Endodermal cell (in vitro differentiated cells): Measurements from ENCODE around the gene PACRG. TPM values are rescaled to one million over a fixed set of nuclear protein-coding genes. Genes with fewer than 3 reads are reported as not detected.

ENCODE experiments used
- DNase-seq: peaks from one replicate; pipeline ENCODE4 v3.0.0-alpha.2; 2017
- H3K27ac ChIP-seq: 2 replicates; pipeline ENCODE4 v1.5.1; 2013; ENCODE audit warnings: mild to moderate bottlenecking, low read depth, low read length, moderate library complexity
- H3K27me3 ChIP-seq: 2 replicates; pipeline ENCODE4 v1.6.1; 2013; ENCODE audit warnings: mild to moderate bottlenecking, low read length, moderate library complexity; ENCODE audit not compliant: insufficient read depth, control insufficient read depth, poor library complexity, severe bottlenecking
- H3K36me3 ChIP-seq: 2 replicates; pipeline ENCODE4 v1.7.0; 2013; ENCODE audit warnings: mild to moderate bottlenecking, low read length, moderate library complexity; ENCODE audit not compliant: control insufficient read depth, insufficient read depth
- H3K4me1 ChIP-seq: one replicate; pipeline ENCODE4 v1.7.0; 2013; ENCODE audit warnings: low read length; ENCODE audit not compliant: control insufficient read depth, insufficient read depth
- H3K4me3 ChIP-seq: 2 replicates; pipeline ENCODE4 v1.5.1; 2013; ENCODE audit warnings: mild to moderate bottlenecking, low read length, moderate library complexity
- H3K9ac ChIP-seq: 2 replicates; pipeline ENCODE4 v1.6.1; 2013; ENCODE audit warnings: mild to moderate bottlenecking, low read length, moderate library complexity; ENCODE audit not compliant: poor library complexity, severe bottlenecking; ENCODE audit errors: extremely low read depth
- H3K9me3 ChIP-seq: 2 replicates; pipeline ENCODE4 v1.6.1; 2013; ENCODE audit warnings: mild to moderate bottlenecking, low read length, moderate library complexity; ENCODE audit not compliant: control insufficient read depth
- H3K27ac Mint-ChIP-seq: 2 replicates; pipeline ENCODE4 v1.8.0; 2020; ENCODE audit warnings: mixed read lengths
- H3K27me3 Mint-ChIP-seq: 2 replicates; pipeline ENCODE4 v1.8.0; 2021; ENCODE audit warnings: mild to moderate bottlenecking, mixed read lengths; ENCODE audit not compliant: insufficient read depth
- H3K36me3 Mint-ChIP-seq: 2 replicates; pipeline ENCODE4 v1.8.0; 2020; ENCODE audit warnings: low read depth, mixed read lengths
- H3K4me1 Mint-ChIP-seq: 2 replicates; pipeline ENCODE4 v1.8.0; 2020; ENCODE audit warnings: mixed read lengths
- H3K4me3 Mint-ChIP-seq: 2 replicates; pipeline ENCODE4 v1.8.0; 2020; ENCODE audit warnings: mild to moderate bottlenecking, moderate library complexity, mixed read lengths
- H3K9me3 Mint-ChIP-seq: 2 replicates; pipeline ENCODE4 v1.8.0; 2020; ENCODE audit warnings: mild to moderate bottlenecking, mixed read lengths
- CTCF ChIP-seq: fragments of 200-600 bp; sonication (generic); conservative IDR thresholded peaks from 2 replicates; pipeline ENCODE4 v1.5.0; 2021; ENCODE audit warnings: antibody characterized with exemption, mild to moderate bottlenecking
- WGBS, 2 experiments: methylation state at CpG; one replicate each; pipeline versions ENCODE4 v1.1.5 to v1.1.7; 2013; ENCODE audit warnings: missing lambda C conversion rate in 2 of 2, mixed read lengths in 1 of 2; ENCODE audit not compliant: insufficient coverage in 1 of 2, insufficient read length in 1 of 2; 5-methylcytosine and 5-hydroxymethylcytosine counted together
- total RNA-seq, 2 donors: library from RNA; stranded (reverse); fragmentation: NEBNext Ultra II Directional in 1 of 2; extraction: Animal tissue kit (Norgen Biotek cat#: 25700) in 1 of 2; gene quantifications; 2 replicates in 1 of 2; 3 replicates in 1 of 2; pipeline ENCODE4 v1.2.1, GENCODE V29; 2021

Gene PACRG
- total RNA-seq, 2 donors from 2014 or later = 0.42 to 0.44 TPM

GRCh38 chr6:163263998-163264661 lies 536.4 kb downstream of the PACRG start:
- Histone ChIP-seq H3K9ac (peak overlapping the region; percentile 28), H3K4me1 (peaks cover 16% of the 10 kb centered on the region), H3K27ac (no peak overlapping the region), H3K36me3 (no peaks in the 10 kb centered on the region), H3K9me3 (no peaks in the 10 kb centered on the region), H3K4me3 (no peak overlapping the region), H3K27me3 (peaks cover 18% of the 10 kb centered on the region)
- Mint-ChIP-seq H3K36me3 (no peaks in the 10 kb centered on the region), H3K4me3 (no peak overlapping the region), H3K4me1 (peaks cover 37% of the 10 kb centered on the region), H3K27me3 (peaks cover 20% of the 10 kb centered on the region), H3K9me3 (no peaks in the 10 kb centered on the region), H3K27ac (no peak overlapping the region)
- TF ChIP-seq CTCF = peak; percentile 26
- whole genome bisulfite sequencing, 2 experiments = 84 to 95% methylated on average over 4 to 13 of the region's 13 CpGs
- peak; percentile 72 for DNase-seq

- Histone ChIP-seq H3K27ac (no peak overlapping the region), H3K9me3 (no peaks in the 10 kb centered on the region), H3K4me1 (peaks cover 16% of the 10 kb centered on the region), H3K36me3 (no peaks in the 10 kb centered on the region), H3K4me3 (no peak overlapping the region), H3K27me3 (peaks cover 12% of the 10 kb centered on the region), H3K9ac (no peak overlapping the region)
- Mint-ChIP-seq H3K27ac (no peak overlapping the region), H3K36me3 (no peaks in the 10 kb centered on the region), H3K9me3 (no peaks in the 10 kb centered on the region), H3K4me1 (peaks cover 37% of the 10 kb centered on the region), H3K4me3 (no peak overlapping the region), H3K27me3 (peaks cover 15% of the 10 kb centered on the region)
- WGBS, 2 experiments = 79 to 94% methylated on average over 4 to 6 of the region's 6 CpGs
- DNase-seq = no peak
- TF ChIP-seq CTCF = no peak
Observed at GRCh38 chr6:163264662-163265035, 536.9 kb downstream of the PACRG start.

- 100% methylated on average over 1 of the region's 1 CpG; no CpG with 5 or more reads in 1 of the 2 experiments for WGBS, 2 experiments
- Mint-ChIP-seq H3K9me3 (peaks cover 1% of the 10 kb centered on the region), H3K4me1 (no peaks in the 10 kb centered on the region), H3K4me3 (no peak overlapping the region), H3K27ac (no peak overlapping the region), H3K27me3 (no peaks in the 10 kb centered on the region), H3K36me3 (no peaks in the 10 kb centered on the region)
- Histone ChIP-seq H3K4me3 (no peak overlapping the region), H3K36me3 (no peaks in the 10 kb centered on the region), H3K27me3 (no peaks in the 10 kb centered on the region), H3K9me3 (no peaks in the 10 kb centered on the region), H3K4me1 (no peaks in the 10 kb centered on the region), H3K9ac (no peak overlapping the region), H3K27ac (no peak overlapping the region)
- no peak for TF ChIP-seq CTCF
- DNase-seq = no peak
Observed at GRCh38 chr6:163281634-163282033, 553.9 kb downstream of the PACRG start.
